ENCODE measurements around the gene CCDC86.
"Not testable (repeated sequence)": the region's sequence is repeated elsewhere in the genome, so short reads cannot be mapped to it uniquely, and the experiment has no call there.

CCDC86 gene

DNA sequence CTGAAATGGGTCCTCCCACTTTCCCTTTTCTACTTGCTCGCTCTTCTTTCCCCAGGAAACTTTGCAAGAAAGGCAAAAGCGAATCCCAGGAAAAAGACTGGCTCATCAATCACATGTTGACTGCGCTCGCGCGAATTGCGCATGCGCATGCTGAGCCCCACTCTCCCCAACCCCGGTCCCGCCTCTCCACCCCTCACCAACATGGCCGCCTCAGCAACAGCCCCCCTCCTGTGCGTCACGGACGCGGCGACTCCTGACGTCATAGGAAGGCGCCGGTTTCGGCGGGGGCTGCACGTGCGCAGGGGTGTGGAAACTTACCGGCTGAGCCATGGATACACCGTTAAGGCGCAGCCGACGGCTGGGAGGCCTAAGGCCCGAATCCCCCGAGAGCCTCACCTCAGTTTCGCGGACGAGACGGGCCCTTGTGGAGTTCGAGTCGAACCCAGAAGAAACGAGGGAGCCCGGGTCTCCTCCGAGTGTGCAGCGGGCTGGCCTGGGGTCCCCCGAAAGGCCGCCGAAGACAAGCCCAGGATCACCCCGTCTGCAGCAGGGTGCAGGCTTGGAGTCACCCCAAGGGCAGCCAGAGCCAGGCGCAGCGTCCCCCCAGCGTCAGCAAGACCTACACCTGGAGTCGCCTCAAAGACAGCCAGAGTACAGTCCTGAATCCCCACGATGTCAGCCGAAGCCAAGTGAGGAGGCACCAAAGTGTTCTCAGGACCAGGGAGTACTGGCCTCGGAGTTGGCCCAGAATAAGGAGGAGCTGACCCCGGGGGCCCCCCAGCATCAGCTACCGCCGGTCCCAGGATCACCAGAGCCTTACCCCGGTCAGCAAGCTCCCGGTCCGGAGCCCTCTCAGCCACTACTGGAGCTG is at the start of gene CCDC86:
Gene CCDC86, plus strand, starts transcription at position 317 of the 871 bp plus-strand sequence. Its CDS starts 12 bp downstream, at position 329.
- peak; percentile 100 for DNase-seq (ENCODE audit: low spot score)

GRCh38 chr11:60792521-60792920 is 49.4 kb upstream of the CCDC86 start:
- no peak for DNase-seq (ENCODE audit: low spot score)

DNA sequence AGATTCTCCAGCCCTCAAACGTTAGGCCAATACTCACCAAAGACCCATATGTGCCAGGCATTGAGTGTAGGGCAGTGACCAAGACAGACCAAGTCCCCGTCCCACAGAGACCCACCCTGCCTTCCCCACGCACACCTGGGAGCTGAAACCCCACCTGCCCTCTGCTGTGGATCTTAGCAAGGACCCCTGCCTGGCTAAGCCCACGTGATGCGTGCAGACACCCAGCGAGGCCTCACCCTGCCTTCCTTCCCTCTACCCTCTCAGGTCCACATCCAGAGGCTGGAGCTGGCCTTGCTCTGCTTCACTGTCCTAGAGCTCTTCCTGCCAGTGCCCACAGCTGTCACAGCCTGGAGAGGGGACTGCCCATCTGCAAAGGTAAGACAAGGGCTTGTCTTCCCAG is 46.6 kb upstream of the CCDC86 start:
- DNase-seq (ENCODE audit: low spot score) = no peak

DNA sequence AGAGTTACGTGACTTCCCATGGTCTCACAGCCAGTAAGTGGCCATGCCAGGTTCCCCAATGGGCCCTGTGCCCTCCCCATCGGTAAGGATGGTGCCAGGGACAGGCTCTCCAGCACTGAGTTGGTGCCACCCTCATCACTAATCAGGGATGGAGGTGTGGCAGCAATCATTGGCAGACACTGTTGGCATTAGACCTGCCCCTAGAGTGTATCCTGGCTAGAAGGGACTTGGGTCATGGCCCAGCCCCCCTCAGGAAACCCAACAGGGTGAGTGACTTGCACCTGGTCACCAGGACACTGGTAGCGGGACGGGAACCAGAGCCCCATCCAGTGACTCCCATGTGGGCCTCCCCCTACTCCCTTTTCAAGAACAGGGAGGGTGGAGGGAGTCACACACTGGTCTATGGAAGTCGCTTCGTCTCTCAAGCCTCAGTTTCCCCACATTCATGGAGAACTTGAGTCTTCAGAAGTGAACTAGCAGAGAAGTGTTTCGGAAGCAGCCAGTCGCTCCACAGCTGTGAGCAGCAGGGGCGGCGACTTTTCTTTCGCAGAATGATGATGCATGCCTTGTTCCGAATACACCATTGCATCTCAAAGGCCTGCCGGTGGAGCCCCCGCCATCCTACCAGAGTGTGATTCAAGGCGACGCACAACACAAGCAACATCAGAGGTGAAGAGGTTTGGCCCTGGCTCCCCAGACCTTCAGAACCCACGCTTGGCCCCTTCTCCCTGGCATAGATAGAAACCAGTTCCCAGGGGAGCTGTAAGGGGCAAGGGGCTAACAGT is 43.9 kb upstream of the CCDC86 start:
- DNase-seq (ENCODE audit: low spot score) = no peak

- no peak for DNase-seq (ENCODE audit: low spot score)
These were observed 43.3 kb upstream of the CCDC86 start for GRCh38 chr11:60798631-60799030.

DNA sequence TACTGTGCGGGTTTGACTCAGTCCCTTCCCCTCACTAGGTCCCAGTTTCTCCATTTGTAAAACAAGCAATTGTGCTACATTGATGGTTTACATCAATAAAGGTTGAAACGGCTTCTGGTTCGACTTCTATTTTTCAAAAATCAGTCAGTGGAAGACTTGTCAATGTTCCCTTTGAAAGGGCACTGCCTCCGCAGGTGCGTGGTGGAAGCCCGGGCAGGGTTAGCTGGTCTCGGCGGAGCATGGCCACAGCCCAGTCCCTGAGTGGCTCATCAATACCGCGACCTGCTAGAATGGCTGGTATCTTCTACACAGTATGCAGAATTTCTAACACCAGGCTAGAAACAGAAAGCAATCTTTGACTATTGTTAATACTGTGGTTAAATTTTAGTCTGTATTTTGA is 40.7 kb upstream of the CCDC86 start:
- no peak for DNase-seq (ENCODE audit: low spot score)

- no peak for DNase-seq (ENCODE audit: low spot score)
These were observed 38.5 kb upstream of the CCDC86 start for GRCh38 chr11:60803273-60803936.

DNA sequence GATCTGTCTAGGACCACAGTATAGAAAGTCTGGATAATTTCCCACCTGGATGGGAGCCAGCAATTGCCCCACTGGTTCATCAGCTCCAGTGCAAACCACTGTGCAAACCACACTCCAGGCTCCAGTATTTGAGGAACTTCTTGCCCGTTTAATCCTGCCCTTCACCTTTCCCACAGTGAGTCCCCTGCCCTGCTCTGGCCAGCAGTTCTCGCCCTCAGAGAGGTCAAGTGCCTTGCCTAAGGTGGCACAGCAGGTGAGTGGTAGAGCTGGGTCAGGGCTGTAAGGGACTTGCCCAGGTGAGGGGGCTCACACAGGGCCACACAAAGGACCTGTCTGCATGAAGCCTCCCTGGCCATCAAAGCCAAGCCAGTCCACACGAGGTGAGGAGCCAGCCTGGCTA is 32.7 kb upstream of the CCDC86 start:
- DNase-seq (ENCODE audit: low spot score) = no peak

- no peak for DNase-seq (ENCODE audit: low spot score)
These were observed 32.2 kb upstream of the CCDC86 start for GRCh38 chr11:60809691-60810090.

- no peak for DNase-seq (ENCODE audit: low spot score)
These were observed 31.8 kb upstream of the CCDC86 start for GRCh38 chr11:60810151-60810550.

DNA sequence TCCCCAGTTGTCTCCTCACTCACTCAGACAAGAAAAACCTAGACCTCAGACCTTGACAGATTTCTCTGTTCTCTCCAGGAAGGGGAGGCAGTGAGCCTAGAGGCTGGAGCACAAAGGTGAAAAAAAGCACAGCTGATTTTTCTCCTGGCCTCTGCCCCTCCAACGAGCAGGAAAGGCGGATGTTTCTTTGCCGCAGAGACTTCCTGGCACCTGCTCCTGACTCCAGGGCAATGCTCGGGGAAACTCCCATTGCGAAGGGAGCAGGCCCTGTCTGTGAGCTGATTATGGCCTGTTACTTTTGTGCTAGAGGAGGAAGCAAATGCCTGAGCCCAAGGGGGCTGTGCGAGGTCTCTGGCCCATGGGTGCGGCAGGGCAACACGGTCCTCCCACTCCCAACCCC is 31.3 kb upstream of the CCDC86 start:
- DNase-seq (ENCODE audit: low spot score) = no peak

- no peak for DNase-seq (ENCODE audit: low spot score)
These were observed 28.6 kb upstream of the CCDC86 start for GRCh38 chr11:60813324-60813723.

GRCh38 chr11:60814112-60814511 is 27.8 kb upstream of the CCDC86 start:
- DNase-seq (ENCODE audit: low spot score) = no peak

DNA sequence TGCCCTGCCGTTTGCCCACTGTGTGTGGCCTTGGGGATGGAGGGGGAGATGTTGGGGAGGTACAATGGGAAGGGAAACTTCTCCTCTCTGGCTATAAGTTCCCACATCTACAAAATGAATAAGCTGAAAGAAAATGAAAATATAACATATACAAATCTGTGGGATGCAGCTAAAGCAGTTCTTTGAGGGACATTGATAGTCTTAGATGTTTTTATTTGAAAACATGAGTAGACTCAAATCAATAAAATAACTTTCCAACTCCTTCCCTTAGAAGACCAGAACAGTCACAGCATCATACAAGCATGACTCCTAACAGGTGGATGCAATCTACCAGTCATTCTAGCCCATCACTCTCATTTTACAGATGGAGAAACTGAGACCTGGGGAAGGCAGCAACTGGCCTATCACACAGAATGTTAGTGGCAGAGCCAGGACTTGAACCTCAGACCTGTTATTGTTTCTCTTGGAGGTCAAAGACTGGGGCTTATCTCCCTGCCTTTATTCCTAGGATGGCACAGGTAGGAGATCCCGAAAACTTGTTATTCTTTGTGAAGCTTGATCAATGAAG is 25.2 kb upstream of the CCDC86 start:
- DNase-seq (ENCODE audit: low spot score) = no peak

DNA sequence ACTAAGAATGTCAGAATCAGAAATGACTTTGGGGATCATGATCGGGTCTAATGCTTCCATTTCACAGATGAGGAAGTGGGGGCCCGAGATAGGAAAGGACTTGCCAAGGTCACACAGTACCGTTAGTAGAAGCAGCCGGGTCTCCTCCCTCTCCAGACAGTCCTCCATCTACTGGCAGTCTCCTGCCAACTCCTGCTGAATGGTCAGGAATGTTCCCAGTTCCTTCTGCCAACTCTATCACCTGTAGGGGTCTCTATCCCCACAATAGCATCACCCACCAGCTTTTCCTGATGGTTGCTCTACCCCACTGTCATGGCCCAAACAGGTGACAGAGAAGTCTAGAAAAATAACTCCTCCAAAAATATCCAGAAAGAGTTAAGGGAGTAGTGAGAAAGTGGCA is 23.9 kb upstream of the CCDC86 start:
- DNase-seq (ENCODE audit: low spot score) = no peak

DNA sequence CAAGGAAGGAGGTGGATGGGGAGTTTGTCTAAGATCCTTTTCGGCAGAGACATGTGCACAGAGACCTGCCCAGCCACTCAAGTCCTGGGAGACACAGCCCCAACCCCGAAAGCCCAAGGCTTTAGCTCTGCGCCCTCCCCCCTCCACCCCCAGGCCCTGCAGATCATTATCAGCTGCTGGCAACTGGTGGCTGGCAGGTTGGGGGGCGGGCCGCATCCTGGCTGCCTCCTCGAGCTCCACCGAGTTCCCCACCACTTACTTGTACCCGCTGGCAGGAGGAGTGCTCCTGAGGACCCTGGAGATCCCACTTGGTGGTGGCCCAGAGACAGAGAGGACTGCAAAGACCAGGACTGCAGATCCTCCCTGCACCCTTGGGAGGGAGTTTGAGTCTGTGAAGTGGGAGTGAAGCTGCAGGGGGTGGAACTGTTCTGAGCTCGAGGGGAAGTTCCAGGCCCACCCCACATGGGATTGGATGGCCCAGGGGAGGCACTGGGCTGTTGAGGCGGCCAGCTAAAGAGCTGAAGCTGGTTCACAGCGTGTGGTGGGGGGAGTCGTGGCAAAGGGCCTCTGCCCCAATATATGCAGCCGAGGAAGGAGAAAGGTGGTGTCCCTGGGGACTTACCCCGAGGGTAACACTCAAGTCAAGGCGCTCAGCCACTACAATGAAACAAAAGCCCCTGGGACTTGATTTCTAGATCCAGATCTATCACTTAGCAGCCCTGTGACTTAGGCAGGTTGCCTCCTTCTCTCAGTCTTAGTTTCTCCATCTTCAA is 19.9 kb upstream of the CCDC86 start:
- DNase-seq (ENCODE audit: low spot score) = no peak

DNA sequence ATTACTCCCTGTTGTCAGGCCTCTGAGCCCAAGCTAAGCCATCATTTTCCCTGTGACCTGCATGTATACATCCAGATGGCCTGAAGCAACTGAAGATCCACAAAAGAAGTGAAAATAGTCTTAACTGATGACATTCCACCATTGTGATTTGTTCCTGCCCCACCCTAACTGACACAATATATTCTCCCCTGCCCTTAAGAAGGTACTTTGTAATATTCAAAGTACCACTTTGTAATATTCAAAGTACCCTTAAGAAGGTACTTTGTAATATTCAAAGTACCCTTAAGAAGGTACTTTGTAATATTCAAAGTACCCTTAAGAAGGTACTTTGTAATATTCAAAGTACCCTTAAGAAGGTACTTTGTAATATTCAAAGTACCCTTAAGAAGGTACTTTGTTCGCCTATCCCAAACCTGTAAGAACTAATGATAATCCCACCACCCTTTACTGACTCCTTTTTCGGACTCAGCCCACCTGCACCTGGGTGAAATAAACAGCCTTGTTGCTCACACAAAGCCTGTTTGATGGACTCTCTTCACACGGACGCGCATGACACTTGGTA is 18.1 kb upstream of the CCDC86 start:
- not testable (repeated sequence) for DNase-seq (ENCODE audit: low spot score)

- DNase-seq (ENCODE audit: low spot score) = no peak
These were observed 16.8 kb upstream of the CCDC86 start for GRCh38 chr11:60825118-60825517.

- no peak for DNase-seq (ENCODE audit: low spot score)
These were observed 16.1 kb upstream of the CCDC86 start for GRCh38 chr11:60825790-60826189.

- no peak for DNase-seq (ENCODE audit: low spot score)
These were observed 11.3 kb upstream of the CCDC86 start for GRCh38 chr11:60830478-60831142.

DNA sequence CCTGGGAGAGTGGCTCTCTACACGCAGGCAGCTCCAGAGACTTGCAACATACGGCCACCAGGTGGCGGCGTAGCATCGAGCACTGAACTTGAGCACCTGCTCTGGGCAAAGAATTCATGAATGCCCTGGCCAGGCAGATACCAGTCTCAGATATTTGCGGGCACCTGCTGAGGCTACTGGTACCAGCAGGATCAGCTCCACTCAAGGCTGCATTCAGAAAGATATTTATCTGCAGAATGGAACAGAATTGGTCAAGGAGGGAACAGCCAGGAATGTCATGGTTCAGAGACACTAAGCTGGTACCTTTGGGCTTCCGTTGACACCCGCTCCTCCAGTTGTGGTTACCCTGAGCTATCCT is 10.8 kb upstream of the CCDC86 start:
- peak; percentile 81 for DNase-seq (ENCODE audit: low spot score)

All from germinal center (tissue), 1 donor.